ENCODE results near the gene USP24. TPM values are rescaled to one million over a fixed set of nuclear protein-coding genes. Genes with fewer than 3 reads are reported as not detected.
"Not testable (repeated sequence)": the region's sequence is repeated elsewhere in the genome, so short reads cannot be mapped to it uniquely, and the experiment has no call there.

USP24 gene
- total and polyA plus RNA-seq, 3 donors from 2014 or later: 20.2 to 50.9 (median 50.3) TPM

- intact Hi-C loops (cut with DNase I; ENCODE audit: low total_unique reads): no loop called here
- peaks cover 9% of the 10 kb centered on the region for H3K4me1 ChIP-seq
These were observed 177.2 kb downstream of the USP24 start for GRCh38 chr1:55037733-55038551.

GRCh38 chr1:55035904-55036303 is 179.3 kb downstream of the USP24 start:
- Histone ChIP-seq H3K27me3 (no peaks in the 10 kb centered on the region), H3K9me3 (no peaks in the 10 kb centered on the region), H3K4me3 (no peak overlapping the region), H3K36me3 (ENCODE audit: low read depth, missing control alignments) (no peaks in the 10 kb centered on the region), H3K27ac (no peak overlapping the region), H3K4me1 (peaks cover 9% of the 10 kb centered on the region)
- WGBS, 2 donors: 86 to 87% methylated on average over 4 of the region's 4 CpGs
- no peak for DNase-seq
- intact Hi-C loops (cut with DNase I; ENCODE audit: low total_unique reads): no loop called here
- TF ChIP-seq POLR2A (IDR thresholded peaks at IDR 0.05): no peak
- TF ChIP-seq CTCF (IDR thresholded peaks at IDR 0.05): no peak

More at GRCh38 chr1:55037733-55038551, 177.2 kb downstream of the USP24 start:
- no peak overlapping the region for H3K4me3 ChIP-seq
- WGBS, 2 donors: 73 to 84% methylated on average over 8 of the region's 8 CpGs
- no peaks in the 10 kb centered on the region for H3K9me3 ChIP-seq
- DNase-seq: no peak
- no peak for TF ChIP-seq POLR2A (IDR thresholded peaks at IDR 0.05)
- no peak for TF ChIP-seq CTCF (IDR thresholded peaks at IDR 0.05)
- H3K27me3 ChIP-seq: no peaks in the 10 kb centered on the region
- H3K27ac ChIP-seq: no peak overlapping the region
- H3K36me3 ChIP-seq (ENCODE audit: low read depth, missing control alignments): no peaks in the 10 kb centered on the region

GRCh38 chr1:55034476-55035133 is 180.6 kb downstream of the USP24 start:
- Histone ChIP-seq H3K4me1 (peaks cover 5% of the 10 kb centered on the region), H3K4me3 (no peak overlapping the region), H3K36me3 (ENCODE audit: low read depth, missing control alignments) (no peaks in the 10 kb centered on the region), H3K27me3 (no peaks in the 10 kb centered on the region), H3K9me3 (no peaks in the 10 kb centered on the region), H3K27ac (no peak overlapping the region)
- intact Hi-C loops (cut with DNase I; ENCODE audit: low total_unique reads): no loop called here
- TF ChIP-seq POLR2A (IDR thresholded peaks at IDR 0.05) (no peak), CTCF (IDR thresholded peaks at IDR 0.05) (no peak)
- WGBS, 2 donors: 86 to 93% methylated on average over 6 of the region's 6 CpGs
- no peak for DNase-seq

- DNase-seq: no peak
- Histone ChIP-seq H3K4me3 (no peak overlapping the region), H3K4me1 (no peaks in the 10 kb centered on the region), H3K36me3 (ENCODE audit: low read depth, missing control alignments) (no peaks in the 10 kb centered on the region), H3K27me3 (no peaks in the 10 kb centered on the region), H3K9me3 (no peaks in the 10 kb centered on the region), H3K27ac (no peak overlapping the region)
- intact Hi-C loops (cut with DNase I; ENCODE audit: low total_unique reads): no loop called here
- WGBS, 2 donors: 83 to 89% methylated on average over 7 of the region's 7 CpGs
- TF ChIP-seq CTCF (IDR thresholded peaks at IDR 0.05): no peak
- TF ChIP-seq POLR2A (IDR thresholded peaks at IDR 0.05): no peak
These were observed 181.9 kb downstream of the USP24 start for GRCh38 chr1:55033265-55033614.

DNA sequence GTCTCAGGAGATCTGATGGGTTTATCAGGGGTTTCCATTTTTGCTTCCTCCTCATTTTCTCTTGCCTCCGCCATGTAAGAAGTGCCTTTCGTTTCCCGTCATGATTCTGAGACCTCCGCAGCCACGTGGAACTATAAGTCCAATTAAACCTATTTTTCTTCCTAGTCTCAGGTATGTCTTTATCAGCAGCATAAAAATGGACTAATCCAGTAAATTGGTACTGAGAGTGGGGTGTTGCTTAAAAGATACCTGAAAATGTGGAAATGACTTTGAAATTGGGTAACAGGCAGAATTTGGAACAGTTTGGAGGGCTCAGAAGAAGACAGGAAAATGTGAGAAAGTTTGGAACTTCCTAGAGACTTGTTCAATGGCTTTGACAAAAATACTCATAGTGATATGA is 184.1 kb downstream of the USP24 start:
- 95 to 96% methylated on average over 5 of the region's 5 CpGs for WGBS, 2 donors
- H3K4me3 ChIP-seq; H3K36me3 ChIP-seq (ENCODE audit: low read depth, missing control alignments); DNase-seq; intact Hi-C loops (cut with DNase I; ENCODE audit: low total_unique reads); H3K4me1 ChIP-seq; H3K9me3 ChIP-seq; H3K27ac ChIP-seq; H3K27me3 ChIP-seq: not testable (repeated sequence)

DNA sequence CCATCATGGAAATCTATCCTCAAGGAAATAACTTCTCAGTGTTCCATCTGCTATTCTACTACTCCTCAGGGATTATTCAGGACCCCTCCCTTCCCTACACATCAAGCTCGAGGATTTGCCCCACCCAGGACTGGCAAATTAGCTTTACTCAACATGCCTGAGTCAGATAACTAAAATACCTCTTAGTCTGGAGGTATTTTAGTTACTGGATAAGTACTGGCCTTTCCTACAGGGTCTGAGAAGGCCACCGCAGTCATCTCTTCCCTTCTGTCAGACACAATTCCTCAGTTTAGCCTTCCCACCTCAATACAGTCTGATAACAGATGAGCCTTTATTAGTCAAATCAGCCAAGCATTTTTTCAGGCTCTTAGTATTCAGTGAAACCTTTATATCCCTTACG is 188.5 kb downstream of the USP24 start:
- H3K4me3 ChIP-seq; H3K27ac ChIP-seq; H3K4me1 ChIP-seq; H3K27me3 ChIP-seq; H3K9me3 ChIP-seq; H3K36me3 ChIP-seq (ENCODE audit: low read depth, missing control alignments); intact Hi-C loops (cut with DNase I; ENCODE audit: low total_unique reads); DNase-seq: not testable (repeated sequence)
- WGBS, 2 donors: 86 to 89% methylated on average over 3 of the region's 3 CpGs

DNA sequence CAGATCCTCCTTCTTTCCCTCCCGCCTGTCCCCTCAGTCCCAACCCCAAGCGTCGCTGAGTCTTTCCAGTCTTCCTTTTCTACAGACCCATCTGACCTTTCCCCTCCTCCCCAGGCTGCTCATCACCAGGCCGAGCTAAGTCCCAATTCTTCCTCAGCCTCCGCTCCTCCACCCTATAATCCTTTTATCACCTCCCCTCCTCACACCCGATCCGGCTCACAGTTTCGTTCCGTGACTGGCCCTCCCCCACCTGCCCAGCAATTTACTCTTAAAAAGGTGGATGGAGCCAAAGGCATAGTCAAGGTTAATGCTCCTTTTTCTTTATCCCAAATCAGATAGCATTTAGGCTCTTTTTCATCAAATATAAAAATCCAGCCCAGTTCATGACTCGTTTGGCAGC is 191.0 kb downstream of the USP24 start:
- DNase-seq; intact Hi-C loops (cut with DNase I; ENCODE audit: low total_unique reads); H3K4me3 ChIP-seq; H3K27me3 ChIP-seq; H3K36me3 ChIP-seq (ENCODE audit: low read depth, missing control alignments); H3K4me1 ChIP-seq; H3K9me3 ChIP-seq; H3K27ac ChIP-seq: not testable (repeated sequence)
- WGBS, 2 donors: 76 to 89% methylated on average over 9 to 10 of the region's 10 CpGs
